ENCODE measurements around the gene TXNDC17.
"Not testable (repeated sequence)": the region's sequence is repeated elsewhere in the genome, so short reads cannot be mapped to it uniquely, and the experiment has no call there.

TXNDC17 gene

GRCh38 chr17:6660101-6660500 lies 19.2 kb downstream of the TXNDC17 start:
- in situ Hi-C loops (cut with HindIII; ENCODE audit: low sequenced_read_pairs) = no loop called here

- in situ Hi-C loops (cut with HindIII; ENCODE audit: low sequenced_read_pairs) = no loop called here
These were observed 20.1 kb downstream of the TXNDC17 start for GRCh38 chr17:6660805-6661463.

- in situ Hi-C loops (cut with HindIII; ENCODE audit: low sequenced_read_pairs) = no loop called here
These were observed 20.6 kb downstream of the TXNDC17 start for GRCh38 chr17:6661464-6661848.

- in situ Hi-C loops (cut with HindIII; ENCODE audit: low sequenced_read_pairs) = not testable (repeated sequence)
These were observed 22.3 kb downstream of the TXNDC17 start for GRCh38 chr17:6663200-6663599.

GRCh38 chr17:6666077-6666521 lies 25.2 kb downstream of the TXNDC17 start:
- in situ Hi-C loops (cut with HindIII; ENCODE audit: low sequenced_read_pairs) = no loop called here

DNA sequence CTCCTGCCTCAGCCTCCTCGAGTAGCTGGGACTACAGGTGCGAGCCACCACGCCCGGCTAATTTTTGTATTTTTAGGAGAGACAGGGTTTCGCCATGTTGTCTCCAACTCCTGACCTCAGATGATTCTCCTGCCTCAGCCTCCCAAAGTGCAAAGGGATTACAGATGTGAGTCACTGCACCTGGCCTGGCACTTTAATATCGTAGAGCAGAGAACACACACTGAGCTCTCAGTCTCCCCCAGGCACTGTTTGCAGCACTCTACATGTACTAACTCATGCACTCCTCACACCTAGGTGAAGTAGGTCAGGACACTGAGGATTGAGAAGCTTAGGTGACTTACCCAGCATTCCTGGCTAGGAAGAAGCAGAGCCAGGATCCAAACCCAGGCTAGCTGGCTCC lies 25.7 kb downstream of the TXNDC17 start:
- in situ Hi-C loops (cut with HindIII; ENCODE audit: low sequenced_read_pairs) = no loop called here

DNA sequence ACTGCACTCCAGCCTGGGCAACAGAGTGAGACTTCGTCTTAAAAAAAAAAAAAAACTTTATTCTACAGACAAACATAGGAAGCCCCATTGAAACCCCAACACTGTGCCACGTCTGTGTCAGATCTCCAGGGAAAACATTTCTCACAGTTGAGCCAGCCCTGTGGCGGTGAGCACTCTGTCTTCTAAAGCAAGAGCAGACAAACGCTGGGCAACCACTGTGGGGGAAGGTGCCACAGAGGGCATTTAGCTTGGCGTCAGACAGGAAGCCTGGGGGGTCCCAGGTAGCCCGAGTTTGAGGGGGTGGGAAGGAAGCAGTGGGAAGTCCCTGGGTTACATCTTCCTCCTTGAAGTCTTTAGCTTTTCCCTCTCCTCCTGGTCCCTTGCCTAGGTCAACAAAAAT lies 26.7 kb downstream of the TXNDC17 start:
- in situ Hi-C loops (cut with HindIII; ENCODE audit: low sequenced_read_pairs) = no loop called here

DNA sequence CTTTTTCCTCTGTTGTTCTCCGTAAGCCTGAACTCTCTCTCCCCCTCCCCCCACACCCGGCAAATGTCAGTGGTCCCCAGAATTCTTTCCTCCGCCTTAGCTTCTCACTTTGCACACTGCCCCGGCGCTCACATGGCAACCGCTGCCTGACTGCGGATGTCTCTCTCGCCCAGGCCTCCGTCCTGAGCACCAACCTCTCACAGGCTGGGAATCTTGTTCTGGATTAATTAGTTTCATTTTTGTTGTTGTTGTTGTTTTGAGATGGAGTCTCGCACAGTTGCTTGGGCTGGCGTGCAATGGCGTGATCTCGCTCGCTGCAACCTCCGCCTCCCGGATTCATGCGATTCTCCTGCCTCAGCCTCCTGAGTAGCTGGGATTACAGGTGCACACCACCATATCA lies 27.4 kb downstream of the TXNDC17 start:
- in situ Hi-C loops (cut with HindIII; ENCODE audit: low sequenced_read_pairs) = no loop called here

- in situ Hi-C loops (cut with HindIII; ENCODE audit: low sequenced_read_pairs) = no loop called here
These were observed 28.0 kb downstream of the TXNDC17 start for GRCh38 chr17:6668727-6669425.

DNA sequence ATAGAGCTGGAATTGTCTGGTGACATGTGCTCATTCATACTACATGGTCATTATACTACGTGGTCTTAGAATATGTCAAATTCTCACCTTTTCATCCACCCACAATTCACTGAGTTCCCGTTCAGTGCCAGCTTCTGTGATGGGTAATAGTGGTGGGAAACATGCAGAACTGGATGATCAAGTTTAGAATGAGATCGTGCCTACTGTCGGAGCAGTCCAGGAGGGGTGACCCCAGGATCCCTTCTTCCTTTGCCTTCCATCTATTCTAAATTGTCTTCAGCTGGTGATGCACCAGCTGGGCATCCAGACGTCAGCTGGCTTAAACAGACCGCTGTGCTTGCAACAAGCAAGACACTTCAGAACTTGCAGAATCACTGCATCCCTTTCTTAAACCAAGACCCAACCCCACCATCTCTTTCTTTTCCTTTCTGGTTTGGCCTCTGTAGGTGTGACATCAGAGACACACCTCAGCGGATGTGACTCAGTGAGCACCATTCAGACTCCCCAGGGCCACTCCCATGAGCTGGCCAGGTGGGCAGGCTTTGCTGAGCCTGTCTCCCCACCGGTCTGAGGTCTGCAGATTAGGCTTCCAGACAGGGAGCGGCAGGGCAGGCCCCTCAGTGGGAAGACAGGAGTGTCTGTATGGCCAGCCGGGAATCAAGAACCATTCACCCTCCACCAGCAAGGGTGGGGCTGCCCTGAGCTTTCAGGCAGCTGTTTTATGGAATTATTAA lies 28.8 kb downstream of the TXNDC17 start:
- in situ Hi-C loops (cut with HindIII; ENCODE audit: low sequenced_read_pairs) = no loop called here

DNA sequence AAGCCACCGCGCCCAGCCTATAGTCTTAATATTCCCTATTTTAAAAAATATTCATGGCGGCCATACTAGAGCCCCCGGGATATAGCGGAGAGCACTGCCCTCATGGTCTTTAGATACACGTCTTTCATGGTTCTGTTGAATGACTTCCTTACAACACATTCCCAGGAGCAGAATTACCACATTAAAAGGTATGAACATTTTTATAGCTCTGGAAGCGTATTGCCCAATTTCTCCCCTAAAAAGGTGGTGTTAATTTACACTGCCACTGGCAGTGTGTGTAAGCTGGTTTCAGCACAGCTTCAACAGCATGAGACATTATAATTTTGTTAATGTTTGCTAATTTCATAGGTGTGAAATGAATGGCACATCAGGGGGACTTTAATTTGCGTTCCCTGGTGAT lies 29.7 kb downstream of the TXNDC17 start:
- in situ Hi-C loops (cut with HindIII; ENCODE audit: low sequenced_read_pairs) = no loop called here

GRCh38 chr17:6670999-6671398 lies 30.1 kb downstream of the TXNDC17 start:
- in situ Hi-C loops (cut with HindIII; ENCODE audit: low sequenced_read_pairs) = no loop called here

DNA sequence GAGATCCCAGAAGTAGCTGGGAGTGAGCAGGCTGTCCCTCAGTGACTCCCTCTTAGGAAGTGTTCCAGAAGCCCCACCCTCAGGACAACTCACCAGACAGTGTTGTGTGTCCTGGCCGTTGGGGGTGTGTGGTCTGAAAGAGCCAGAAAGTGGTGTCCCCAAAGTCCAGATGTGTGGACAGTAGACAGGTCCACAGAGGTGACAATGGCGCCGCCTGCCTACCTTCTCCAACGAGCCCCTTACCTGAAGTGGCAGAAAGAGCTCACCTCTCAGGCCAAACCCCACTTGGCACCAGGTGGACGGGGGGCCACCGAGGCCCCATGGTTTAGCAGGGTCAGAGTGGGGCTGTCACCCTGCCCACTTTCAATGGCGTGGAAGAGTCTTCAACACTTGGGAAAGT lies 30.6 kb downstream of the TXNDC17 start:
- in situ Hi-C loops (cut with HindIII; ENCODE audit: low sequenced_read_pairs) = no loop called here

DNA sequence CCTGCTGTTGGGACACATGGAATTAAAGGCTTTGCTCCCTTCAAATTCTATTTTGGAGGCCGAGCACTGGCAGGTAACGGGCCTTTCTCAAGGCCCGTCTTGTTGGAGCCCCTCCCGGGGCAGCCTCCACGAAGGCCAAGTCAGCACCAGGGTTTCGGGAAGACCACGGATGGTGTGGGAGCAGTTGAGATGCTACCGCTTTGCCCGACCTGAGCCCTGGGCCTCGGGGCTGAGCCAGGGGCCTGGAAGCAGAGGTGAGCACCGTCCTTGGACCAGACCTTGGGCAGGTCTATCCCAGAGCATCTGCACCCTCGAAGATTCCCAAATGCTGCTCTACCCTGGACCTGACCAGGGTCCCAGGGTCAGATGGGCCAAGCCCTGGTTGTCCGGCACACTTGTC lies 33.7 kb downstream of the TXNDC17 start:
- in situ Hi-C loops (cut with HindIII; ENCODE audit: low sequenced_read_pairs) = no loop called here

- in situ Hi-C loops (cut with HindIII; ENCODE audit: low sequenced_read_pairs) = no loop called here
These were observed 34.5 kb downstream of the TXNDC17 start for GRCh38 chr17:6675201-6675825.

DNA sequence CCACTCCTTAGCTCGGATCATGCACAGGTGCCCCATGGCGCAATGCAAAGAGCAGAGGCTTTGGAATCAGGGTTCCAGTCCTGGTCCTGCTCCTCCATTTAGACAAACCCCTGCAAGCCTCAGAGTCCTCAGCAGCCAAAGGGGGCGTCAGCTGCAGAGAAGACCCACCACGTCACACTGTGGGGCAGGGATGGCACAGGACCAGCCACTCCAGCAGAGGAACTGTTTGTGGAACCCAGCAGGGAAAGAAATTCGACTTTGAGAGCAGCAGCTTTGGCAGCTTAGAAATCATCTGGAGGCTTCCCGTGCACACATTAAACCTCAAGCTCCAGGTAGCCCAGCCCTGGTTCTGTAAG lies 35.9 kb downstream of the TXNDC17 start:
- in situ Hi-C loops (cut with HindIII; ENCODE audit: low sequenced_read_pairs) = no loop called here

DNA sequence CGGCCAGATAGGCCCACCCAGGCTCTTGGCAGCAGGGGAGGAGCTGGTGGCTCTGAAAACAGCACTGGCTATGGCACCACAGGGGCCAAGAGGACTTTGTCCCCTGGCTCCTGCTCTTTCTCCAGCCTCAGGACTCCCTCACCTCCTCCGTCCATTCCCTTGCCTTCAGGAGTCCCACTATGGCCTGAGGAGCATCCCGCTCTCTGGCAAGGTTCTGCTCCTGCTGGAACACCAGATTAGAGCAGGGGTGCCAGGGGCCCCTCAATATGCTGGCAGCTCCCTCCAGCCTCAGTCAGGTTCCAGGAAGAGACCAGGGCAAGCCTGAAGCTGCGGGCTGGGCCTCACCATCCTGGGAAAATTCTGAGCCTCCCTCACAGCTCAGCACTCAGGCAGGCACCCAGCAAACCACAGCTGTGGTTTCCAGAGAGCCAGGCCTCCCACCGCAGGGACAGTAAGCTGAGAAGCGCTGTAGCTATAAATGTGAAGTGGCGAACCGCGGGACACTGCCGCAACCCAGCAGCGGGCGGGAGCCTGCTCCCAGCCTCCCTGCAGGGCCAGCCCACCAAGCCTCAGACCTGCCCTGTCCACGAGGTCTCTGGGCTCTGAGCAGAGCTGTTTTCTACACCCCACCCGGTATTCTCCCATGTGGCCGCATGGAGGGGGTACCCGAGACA lies 36.4 kb downstream of the TXNDC17 start:
- in situ Hi-C loops (cut with HindIII; ENCODE audit: low sequenced_read_pairs) = no loop called here

DNA sequence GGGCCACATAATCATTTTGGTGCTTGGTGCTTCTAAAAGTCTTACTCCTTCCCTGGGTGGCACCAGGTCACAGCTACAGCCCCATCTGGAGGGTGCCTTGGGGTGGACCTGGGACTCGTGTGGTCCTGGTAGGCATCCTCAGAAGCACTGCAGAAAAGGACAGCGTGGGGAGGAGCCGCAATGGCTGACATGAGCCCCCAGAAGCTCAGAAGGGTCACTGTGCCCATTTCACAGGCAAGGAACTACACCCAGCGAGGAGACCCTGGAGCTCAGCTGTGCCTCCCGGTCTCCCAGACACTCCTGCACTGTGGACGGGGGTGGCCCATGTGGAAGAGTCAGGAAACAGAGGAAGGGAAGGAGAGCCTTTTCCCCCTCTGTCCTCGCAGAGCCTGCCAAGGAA lies 37.1 kb downstream of the TXNDC17 start:
- in situ Hi-C loops (cut with HindIII; ENCODE audit: low sequenced_read_pairs) = no loop called here

DNA sequence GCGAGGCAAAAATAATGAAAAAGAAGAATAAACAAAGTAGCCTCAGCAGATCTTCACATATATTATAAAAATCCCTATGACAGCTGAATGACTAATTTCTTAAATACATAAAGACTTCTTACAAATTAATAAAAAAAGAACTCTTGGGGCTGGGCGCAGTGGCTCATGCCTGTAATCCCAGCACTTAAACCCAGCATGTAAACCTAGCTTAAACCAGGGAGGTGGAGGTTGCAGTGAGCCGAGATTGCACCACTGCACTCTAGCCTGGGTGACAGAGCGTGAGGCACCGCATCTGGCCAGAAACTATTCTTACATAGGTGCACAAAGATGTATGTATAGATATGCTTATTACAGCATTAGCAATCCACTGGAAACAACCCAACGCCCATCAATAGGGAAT lies 38.4 kb downstream of the TXNDC17 start:
- in situ Hi-C loops (cut with HindIII; ENCODE audit: low sequenced_read_pairs) = no loop called here

- in situ Hi-C loops (cut with HindIII; ENCODE audit: low sequenced_read_pairs) = no loop called here
These were observed 40.3 kb downstream of the TXNDC17 start for GRCh38 chr17:6681176-6681575.

- in situ Hi-C loops (cut with HindIII; ENCODE audit: low sequenced_read_pairs) = no loop called here
These were observed 40.8 kb downstream of the TXNDC17 start for GRCh38 chr17:6681671-6682070.

Measured in DLD1 (cell line).